ENCODE measurements around the gene FAM229B. TPM values are rescaled to one million over a fixed set of nuclear protein-coding genes. Genes with fewer than 3 reads are reported as not detected.
"Not testable (repeated sequence)": the region's sequence is repeated elsewhere in the genome, so short reads cannot be mapped to it uniquely, and the experiment has no call there.

FAM229B gene
- total RNA-seq, 6 experiments from 2014 or later: 6.3 to 13.9 (median 9.1) TPM

DNA sequence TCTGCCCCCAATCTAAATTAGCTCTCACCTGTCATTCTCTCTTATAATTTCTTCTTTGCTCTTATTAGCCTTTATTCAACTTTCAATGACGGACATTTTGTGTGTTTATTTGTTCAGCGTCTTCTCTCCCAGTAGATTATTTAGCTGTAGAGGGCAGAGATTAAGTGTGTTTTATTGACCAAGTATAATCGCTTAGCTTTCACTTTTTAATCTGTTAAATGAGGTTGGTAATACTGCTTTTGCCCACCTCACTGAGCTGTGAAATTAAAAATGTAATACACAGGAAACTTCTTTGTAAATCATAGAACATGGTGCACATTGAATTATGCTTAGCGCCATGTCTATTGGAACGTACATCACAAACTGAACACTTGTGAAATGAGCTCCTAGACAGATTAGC is 37.0 kb upstream of the FAM229B start:
- intact Hi-C loops (cut with DNase I): no loop called here
- 50% methylated on average over 5 of the region's 5 CpGs for WGBS (ENCODE audit: insufficient coverage, low coverage, low lambda C conversion rate, missing lambda C conversion rate)
- Histone ChIP-seq H3K9me3 (no peaks in the 10 kb centered on the region), H3K27ac (no peak overlapping the region), H3K4me1 (peaks cover 0 to 13% (median 2%) of the 10 kb centered on the region in 4 donors), H3K36me3 (no peaks in the 10 kb centered on the region), H3K27me3 (no peaks in the 10 kb centered on the region), H3K4me3 (no peak overlapping the region)
- TF ChIP-seq, protein P1, sequence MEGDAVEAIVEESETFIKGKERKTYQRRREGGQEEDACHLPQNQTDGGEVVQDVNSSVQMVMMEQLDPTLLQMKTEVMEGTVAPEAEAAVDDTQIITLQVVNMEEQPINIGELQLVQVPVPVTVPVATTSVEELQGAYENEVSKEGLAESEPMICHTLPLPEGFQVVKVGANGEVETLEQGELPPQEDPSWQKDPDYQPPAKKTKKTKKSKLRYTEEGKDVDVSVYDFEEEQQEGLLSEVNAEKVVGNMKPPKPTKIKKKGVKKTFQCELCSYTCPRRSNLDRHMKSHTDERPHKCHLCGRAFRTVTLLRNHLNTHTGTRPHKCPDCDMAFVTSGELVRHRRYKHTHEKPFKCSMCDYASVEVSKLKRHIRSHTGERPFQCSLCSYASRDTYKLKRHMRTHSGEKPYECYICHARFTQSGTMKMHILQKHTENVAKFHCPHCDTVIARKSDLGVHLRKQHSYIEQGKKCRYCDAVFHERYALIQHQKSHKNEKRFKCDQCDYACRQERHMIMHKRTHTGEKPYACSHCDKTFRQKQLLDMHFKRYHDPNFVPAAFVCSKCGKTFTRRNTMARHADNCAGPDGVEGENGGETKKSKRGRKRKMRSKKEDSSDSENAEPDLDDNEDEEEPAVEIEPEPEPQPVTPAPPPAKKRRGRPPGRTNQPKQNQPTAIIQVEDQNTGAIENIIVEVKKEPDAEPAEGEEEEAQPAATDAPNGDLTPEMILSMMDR (IDR thresholded peaks at IDR 0.05): no peak
- TF ChIP-seq POLR2A (IDR thresholded peaks at IDR 0.05): no peak
- DNase-seq: no peak
- peak in 2 of 4 donors; percentile 9 to 25 for ATAC-seq

DNA sequence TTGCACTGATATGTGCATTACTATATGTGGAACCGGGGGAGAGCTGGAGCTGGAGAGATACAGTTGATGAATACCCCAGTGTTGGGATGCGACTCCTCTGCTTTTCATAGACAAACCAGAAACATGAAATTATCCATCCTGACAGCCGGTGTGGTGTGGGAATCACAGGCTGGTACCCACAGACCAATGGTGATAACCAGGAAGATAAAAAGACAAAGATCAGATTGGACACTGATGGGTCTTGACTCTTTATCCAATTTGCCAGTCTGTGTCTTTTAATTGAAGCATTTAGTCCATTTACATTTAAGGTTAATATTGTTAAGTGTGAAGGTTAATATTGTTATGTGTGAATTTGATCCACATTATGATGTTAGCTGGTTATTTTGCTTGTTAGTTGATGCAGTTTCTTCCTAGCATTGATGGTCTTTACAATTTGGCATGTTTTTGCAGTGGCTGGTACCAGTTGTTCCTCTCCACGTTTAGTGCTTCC is 36.1 kb upstream of the FAM229B start:
- H3K27ac ChIP-seq; H3K36me3 ChIP-seq; H3K27me3 ChIP-seq; DNase-seq; H3K9me3 ChIP-seq; ATAC-seq; H3K4me3 ChIP-seq; intact Hi-C loops (cut with DNase I): not testable (repeated sequence)
- 85% methylated on average over 4 of the region's 4 CpGs for WGBS (ENCODE audit: insufficient coverage, low coverage, low lambda C conversion rate, missing lambda C conversion rate)
- H3K4me1 ChIP-seq: peaks cover 0 to 13% (median 2%) of the 10 kb centered on the region in 4 donors

DNA sequence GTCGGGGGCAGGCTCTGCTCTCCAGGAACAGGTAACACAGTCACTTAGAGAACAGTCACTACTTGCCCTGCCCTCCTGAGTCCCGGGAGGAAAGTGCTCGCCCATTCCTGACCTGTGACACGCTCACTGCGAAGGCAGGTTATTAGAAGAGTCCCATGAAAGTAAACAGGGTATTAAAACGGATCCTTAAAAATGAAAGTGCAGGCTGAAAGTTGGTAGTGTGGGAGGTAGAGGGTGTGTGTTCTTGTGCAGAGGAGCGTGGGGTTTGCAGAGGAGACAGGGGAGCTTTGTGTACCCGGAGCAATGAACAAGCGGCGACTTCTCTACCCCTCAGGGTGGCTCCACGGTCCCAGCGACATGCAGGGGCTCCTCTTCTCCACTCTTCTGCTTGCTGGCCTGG is 33.4 kb upstream of the FAM229B start, which contains the start of gene CCN6:
CCN6 (plus strand) TSS at position 104 of the 400 bp plus-strand sequence; CDS start at position 358, 254 bp downstream.
- ATAC-seq (no peak), DNase-seq (no peak)
- intact Hi-C loops (cut with DNase I): no loop called here
- Histone ChIP-seq H3K4me1 (peaks cover 0 to 12% (median 2%) of the 10 kb centered on the region in 4 donors), H3K4me3 (no peak within 1 kb of the TSS), H3K27ac (no peak within 1 kb of the TSS), H3K9me3 (no peaks in the 10 kb centered on the region), H3K27me3 (no peaks in the 10 kb centered on the region), H3K36me3 (no peaks in the 10 kb centered on the region)
- WGBS (ENCODE audit: insufficient coverage, low coverage, low lambda C conversion rate, missing lambda C conversion rate): 81% methylated on average over 9 of the region's 12 CpGs
- TF ChIP-seq, protein P1 (IDR thresholded peaks at IDR 0.05): no peak
- no peak for TF ChIP-seq POLR2A (IDR thresholded peaks at IDR 0.05)

DNA sequence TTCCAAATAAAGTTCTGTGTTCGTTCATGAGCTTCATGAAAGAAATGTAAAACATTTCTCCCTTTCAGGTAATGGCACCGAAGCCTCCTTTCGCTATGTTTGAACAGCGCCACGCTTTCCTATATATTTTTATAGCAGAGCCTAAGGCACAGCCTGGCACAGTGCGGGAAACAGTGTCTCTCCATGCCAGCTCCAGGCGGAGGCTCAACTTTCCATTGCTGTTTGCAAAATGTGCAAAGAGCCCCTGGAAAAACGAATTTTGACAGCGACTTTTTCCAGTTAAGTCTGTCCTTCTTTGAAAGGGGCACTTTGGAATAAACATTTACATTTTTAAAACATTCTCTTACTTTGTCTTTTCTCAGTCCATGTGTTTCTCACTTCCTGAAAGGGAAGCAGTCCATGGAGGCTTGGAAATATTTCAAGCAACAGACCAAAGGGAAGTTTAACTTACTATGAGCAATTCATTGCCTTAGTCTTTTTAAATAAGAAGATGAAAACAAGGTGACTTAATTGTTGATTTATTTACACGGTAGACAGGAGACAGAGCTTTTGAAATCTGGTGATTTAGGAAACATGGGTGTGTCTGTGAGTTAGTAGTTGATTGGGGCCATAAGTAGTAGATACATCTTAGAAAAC is 32.7 kb upstream of the FAM229B start:
- intact Hi-C loops (cut with DNase I): no loop called here
- H3K36me3 ChIP-seq: no peaks in the 10 kb centered on the region
- DNase-seq (no peak), ATAC-seq (no peak)
- 77% methylated on average over 8 of the region's 10 CpGs for WGBS (ENCODE audit: insufficient coverage, low coverage, low lambda C conversion rate, missing lambda C conversion rate)
- H3K4me1 ChIP-seq: peaks cover 0 to 7% (median 2%) of the 10 kb centered on the region in 4 donors
- H3K4me3 ChIP-seq: no peak overlapping the region
- H3K27me3 ChIP-seq: no peaks in the 10 kb centered on the region
- H3K27ac ChIP-seq: no peak overlapping the region
- TF ChIP-seq, protein P1 (IDR thresholded peaks at IDR 0.05): no peak
- TF ChIP-seq POLR2A (IDR thresholded peaks at IDR 0.05): no peak
- H3K9me3 ChIP-seq: no peaks in the 10 kb centered on the region

DNA sequence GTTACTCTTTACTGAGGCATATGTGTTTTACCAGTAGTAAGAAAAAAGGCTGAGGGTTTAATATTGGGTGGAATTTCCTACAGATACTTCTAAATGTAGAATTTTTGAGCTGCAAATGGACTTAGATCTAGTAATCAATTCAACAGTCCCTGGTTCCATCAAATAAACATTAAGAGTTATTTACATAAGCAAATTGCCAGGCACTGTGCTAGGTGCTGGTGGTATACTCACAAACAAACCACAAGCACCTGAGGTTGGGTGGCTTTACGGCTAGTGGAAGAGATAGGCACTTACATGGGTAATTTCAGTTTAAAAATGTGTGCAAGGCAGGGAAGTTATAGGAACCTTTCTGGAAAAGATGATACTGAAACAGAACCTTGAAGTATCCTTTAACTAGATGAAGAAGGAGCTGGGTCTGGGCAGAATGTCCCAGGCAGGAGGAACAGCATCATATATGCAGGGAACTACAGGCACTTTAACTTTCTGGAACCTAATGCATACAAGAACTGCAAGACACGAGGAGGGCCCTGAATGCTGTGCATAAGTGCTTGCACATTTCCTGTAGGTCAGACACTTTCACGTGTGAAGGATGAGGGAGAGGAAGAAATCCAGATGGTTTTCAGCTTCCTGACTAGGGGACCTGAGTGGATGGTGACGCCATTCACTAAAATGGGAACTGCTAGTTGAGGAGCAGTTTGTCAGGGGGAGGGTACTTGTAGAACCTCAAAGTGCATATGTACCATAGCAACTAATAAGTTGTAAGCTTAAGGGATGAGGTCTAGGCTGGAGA is 29.0 kb upstream of the FAM229B start:
- no peak for DNase-seq
- 47% methylated on average over 4 of the region's 4 CpGs for WGBS (ENCODE audit: insufficient coverage, low coverage, low lambda C conversion rate, missing lambda C conversion rate)
- H3K36me3 ChIP-seq: no peaks in the 10 kb centered on the region
- intact Hi-C loops (cut with DNase I): no loop called here
- H3K27ac ChIP-seq: no peak overlapping the region
- no peaks in the 10 kb centered on the region for H3K9me3 ChIP-seq
- H3K4me3 ChIP-seq: no peak overlapping the region
- H3K27me3 ChIP-seq: no peaks in the 10 kb centered on the region
- TF ChIP-seq, protein P1 (IDR thresholded peaks at IDR 0.05): no peak
- no peak for TF ChIP-seq POLR2A (IDR thresholded peaks at IDR 0.05)
- ATAC-seq: peak; percentile 28 to 61 (median 47)
- H3K4me1 ChIP-seq: no peaks in the 10 kb centered on the region

Data from right lobe of liver (tissue), 6 donors.